GM18868 (cell line): ENCODE data around the gene AHRR.

Experiments used
- ATAC-seq: cut with Tn5 transposase; IDR thresholded peaks from one replicate; pipeline ENCODE4 v1.9.1; 2021; ENCODE audit warnings: mild to moderate bottlenecking, moderate library complexity; ENCODE audit not compliant: unreplicated experiment

AHRR gene

GRCh38 chr5:425714-426113 lies 104.2 kb downstream of the AHRR start:
- ATAC-seq = no peak

GRCh38 chr5:426392-426976 lies 105.0 kb downstream of the AHRR start:
- ATAC-seq = no peak

GRCh38 chr5:427415-428087 lies 106.0 kb downstream of the AHRR start:
- no peak for ATAC-seq

DNA sequence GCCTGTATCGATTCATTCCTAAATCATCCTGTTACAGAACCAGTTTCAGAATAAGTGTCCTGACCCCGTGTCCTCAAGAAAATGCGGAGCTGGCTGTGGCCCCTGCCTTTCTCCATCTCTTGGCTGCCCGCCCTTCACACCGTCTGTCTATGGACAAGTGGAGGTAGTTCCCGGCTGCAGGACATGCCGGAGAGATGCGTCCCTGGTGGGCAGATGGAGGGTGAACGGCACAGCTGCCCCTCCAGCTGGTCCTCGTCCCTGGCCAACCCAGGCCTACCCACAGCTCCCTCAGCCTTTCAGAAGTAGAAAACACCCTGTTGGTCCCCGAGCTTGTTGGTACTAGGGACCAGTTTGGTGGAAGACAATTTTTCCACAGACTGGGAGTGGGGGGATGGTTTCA lies 106.7 kb downstream of the AHRR start:
- no peak for ATAC-seq

DNA sequence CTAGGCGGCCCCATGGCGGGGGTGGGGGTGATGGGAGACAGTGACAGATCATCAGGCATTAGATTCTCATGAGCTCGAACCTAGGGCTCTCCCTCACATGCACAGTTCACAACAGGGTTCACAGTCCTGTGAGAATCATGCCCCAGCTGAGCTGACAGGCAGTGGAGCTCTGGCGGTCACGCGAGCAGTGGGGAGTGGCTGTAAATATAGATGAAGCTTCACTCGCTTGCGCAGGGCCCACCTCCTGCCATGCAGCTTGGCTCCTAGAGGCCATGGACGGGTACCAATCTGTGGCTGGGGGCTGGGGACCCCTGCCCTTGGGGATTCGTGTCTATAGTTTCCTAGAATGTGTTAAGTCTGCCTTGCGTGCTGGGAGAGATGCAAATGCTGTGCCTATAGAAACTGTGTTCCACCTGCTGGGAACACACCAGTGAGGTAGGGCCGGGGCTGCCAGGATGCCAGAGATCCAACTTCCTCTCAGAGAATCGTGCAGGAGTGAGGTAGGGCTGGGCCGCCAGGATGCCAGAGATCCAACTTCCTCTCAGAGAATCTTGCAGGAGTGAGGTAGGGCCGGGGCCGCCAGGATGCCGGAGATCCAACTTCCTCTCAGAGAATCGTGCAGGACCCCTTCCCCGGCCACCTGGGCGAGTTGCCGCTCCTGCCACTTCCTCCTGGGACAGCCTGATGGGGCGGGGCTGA lies 107.4 kb downstream of the AHRR start:
- no peak for ATAC-seq

DNA sequence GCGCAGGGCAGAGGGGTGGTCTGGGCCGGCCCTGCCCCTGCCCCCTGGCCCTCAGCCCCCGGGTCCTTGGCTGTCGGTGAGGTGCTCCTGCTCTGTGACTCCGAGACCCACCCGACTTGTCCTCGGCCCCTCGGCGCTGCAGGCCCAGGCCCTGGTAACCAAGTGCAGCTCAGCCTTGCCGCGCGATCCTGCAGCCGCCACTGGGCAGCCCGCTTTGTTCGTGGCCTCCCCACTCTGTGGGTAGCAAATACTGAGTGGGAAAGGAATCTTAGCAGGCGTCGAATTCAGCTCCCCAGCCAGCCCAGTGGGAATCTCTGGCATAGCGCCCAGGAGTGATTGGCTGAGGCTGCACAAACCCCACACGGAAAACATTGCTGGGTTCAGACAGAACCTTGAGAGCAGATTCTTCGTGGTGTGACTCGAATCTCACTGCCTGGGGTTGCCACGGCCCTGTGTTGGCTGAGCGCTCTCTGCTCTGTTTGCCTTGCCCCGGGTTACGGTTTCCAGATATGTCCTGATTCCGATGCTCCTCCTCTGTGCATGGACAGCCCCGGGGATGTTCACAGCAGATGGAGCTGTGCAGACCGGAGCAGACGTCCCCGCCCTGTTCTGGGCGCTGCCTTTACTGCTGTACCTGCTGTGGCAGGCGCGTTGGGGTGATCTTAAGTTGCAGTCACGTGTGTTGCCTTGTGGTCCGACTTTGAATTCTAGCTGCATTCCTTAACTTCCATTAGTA lies 108.1 kb downstream of the AHRR start:
- ATAC-seq = no peak

GRCh38 chr5:430214-430925 lies 108.9 kb downstream of the AHRR start:
- ATAC-seq = no peak

- ATAC-seq = peak; percentile 87
Measured at GRCh38 chr5:431001-431710, 109.6 kb downstream of the AHRR start.

- ATAC-seq = no peak
Measured at GRCh38 chr5:431711-432050, 110.2 kb downstream of the AHRR start.

DNA sequence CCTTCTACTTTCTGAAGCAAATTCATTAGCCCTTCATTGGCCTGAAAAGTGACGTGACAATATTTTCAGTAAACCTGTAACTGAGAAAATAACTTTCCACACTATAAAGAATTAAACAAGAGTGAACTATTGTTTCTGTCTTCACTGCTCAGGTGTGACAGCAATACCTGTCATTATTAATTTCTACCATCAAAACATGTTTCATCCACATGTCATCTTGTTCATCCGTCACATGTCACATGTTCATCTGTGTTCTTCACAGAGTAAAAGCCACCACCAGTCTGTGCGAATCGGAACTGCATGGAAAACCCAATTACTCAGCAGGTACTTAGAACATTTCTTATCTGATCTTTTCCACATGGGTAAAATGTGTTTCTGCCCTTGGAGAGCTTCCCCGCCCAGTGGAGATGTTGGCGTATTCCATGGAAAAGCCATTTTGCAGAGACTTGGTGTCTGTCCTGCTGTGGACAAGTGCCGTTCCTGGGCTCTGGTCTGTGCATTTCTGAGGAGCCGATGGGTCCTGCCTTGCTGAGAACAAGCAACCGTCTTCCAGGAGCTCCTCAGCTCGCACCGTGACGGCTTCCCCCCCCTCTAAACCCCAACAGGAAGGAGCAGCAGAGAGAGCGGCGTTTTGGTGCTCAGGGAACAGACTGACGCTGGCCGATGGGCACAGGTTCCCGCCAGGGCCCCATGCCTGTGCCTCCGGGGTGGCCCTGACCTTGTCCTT lies 110.8 kb downstream of the AHRR start:
- no peak for ATAC-seq

DNA sequence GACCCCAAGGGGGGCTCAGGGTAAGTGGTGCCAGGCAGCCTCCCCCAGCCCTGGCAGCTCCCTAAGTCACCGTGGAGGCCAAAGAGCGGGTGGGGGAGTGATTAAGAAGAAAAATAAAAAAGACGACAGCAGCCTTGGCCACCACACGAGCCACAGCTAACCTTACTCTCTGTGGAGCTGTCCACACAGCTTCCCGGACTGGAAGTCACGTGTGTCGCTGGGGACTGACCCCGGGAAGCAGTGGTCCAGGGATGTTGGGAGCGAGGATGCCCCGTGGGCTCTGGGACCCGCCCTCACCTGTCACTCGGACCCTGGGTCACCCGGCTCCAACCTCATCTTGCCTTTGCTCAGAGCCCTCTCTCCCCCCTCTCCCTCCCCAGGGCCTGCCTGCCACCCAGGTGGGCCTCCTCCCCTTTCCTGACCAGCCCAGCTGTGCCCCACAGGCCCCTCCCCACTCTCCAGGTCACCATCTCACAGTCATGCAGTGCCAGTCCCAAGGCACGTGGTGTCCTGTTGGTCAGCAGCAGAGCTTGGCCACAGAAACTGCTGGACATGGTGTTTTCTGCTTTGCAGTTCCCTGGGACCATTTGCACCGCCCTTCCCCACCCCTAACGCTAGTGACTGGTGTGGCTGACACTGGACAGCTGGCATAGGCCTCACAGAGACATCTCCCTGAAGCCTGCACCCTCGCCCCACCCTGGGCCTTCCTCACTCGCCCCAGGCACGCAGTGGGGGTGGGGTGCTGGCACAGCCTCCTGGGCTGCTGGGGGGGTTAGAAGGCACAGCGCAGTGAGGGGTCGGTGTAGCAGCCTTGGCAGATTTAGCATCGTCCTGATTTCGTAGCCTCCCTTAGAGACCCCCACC lies 111.6 kb downstream of the AHRR start:
- no peak for ATAC-seq

- no peak for ATAC-seq
Measured at GRCh38 chr5:433836-434235, 112.3 kb downstream of the AHRR start.

DNA sequence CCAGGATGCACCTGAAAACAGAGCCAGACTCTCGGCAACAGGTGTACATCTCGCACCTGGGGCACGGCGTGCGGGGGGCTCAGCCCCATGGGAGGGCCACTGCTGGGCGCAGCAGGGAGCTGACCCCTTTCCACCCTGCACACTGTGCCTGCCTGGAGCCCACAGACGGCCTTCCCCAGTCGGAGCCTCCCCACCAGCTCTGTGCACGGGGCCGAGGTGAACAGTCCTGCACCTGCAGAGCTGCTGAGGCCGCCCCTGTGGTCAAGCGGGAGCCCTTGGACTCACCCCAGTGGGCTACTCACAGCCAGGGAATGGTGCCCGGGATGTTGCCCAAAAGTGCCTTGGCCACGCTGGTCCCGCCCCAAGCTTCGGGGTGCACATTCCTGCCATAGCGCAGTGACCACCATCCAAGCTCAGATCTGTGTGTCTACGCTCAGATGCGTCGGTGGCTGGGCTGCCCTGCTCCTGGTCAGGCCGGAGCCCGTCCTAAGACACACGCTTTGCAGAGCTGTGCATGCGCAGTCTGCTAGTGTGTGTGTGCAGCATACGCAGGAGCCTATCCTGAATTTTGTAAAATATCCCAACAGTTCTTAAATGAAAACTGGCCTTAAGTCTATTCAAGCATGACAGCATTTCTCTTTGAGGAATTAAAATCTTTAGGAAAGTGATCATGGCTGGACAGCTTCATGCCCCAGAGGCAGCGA lies 113.1 kb downstream of the AHRR start:
- no peak for ATAC-seq

GRCh38 chr5:435156-435790 lies 113.8 kb downstream of the AHRR start:
- ATAC-seq = no peak

- no peak for ATAC-seq
Measured at GRCh38 chr5:435961-436640, 114.6 kb downstream of the AHRR start.

DNA sequence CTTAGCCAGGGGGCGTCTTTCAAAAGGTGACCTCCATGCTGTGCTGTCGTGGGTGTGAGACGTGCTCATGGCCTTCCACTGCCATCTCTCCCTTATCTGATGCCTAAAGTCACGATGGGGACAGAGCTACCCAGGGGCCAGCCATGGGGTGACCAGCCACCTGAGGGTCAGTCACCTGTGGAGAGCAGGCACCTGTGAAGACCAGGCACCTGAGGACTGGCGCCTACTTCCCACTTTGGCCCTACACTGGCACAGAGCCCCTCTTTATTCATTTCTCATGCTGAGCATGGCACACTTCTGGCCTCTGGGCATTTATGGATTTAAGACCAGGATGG lies 115.1 kb downstream of the AHRR start:
- ATAC-seq = no peak

DNA sequence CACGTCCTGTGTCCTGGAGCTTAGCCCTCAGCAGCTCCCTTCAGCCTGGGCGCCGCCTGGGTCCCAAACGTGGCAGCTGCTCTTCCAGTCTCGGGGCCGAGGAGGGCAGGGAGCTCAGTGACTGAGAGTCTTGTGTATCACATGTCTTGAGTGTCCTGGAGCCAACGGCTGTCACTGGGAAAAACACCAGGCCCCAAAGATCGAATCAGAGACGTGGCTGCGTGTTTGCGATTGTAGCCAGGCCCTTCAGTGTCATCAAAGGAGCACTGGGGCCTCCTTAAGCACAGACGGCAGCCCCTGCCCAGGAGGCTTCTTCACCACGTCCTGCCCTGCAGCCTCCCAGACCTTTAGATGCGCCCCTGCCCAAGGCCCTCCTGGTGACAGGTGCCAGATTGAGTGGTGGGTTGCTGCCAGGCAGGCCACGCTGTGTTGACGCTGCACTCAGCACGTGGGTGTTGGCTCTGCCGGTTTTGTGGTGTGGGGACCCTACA lies 115.8 kb downstream of the AHRR start:
- ATAC-seq = no peak
